ENCODE results near the gene COL6A5.

COL6A5 gene

DNA sequence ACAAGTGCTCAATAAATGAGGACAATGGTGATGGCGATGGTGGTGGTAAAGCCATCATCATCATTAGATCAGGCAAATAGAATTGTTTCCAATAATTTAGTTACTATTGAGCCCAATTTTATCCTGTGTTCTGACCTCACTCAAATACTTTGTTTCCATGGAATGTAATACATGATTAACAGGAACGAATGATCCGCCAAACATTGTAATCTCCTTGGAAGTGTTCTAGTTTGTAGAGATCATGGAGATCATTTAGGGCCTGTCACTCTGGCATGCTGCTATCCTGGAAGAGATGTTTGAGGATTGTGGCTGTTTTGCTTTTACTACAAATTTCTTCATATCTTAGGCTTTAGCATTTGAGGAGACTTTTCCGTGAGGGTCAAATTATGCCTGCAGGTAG is 174.3 kb downstream of the COL6A5 start:
- peaks cover 6% of the 10 kb centered on the region for H3K27me3 ChIP-seq (replicated peaks; ENCODE audit: control insufficient read depth, insufficient read depth, low read length)
- H3K9ac ChIP-seq (ENCODE audit: low read length): no peak overlapping the region
- H3K4me3 ChIP-seq (ENCODE audit: low read length): no peak overlapping the region
- H3K36me3 ChIP-seq (ENCODE audit: control insufficient read depth, insufficient read depth, low read length, severe bottlenecking): no peaks in the 10 kb centered on the region
- peaks cover 10% of the 10 kb centered on the region for H3K4me1 ChIP-seq (ENCODE audit: control insufficient read depth, insufficient read depth, low read length)
- no peak for DNase-seq (ENCODE audit: low read depth)
- no peaks in the 10 kb centered on the region for H3K9me3 ChIP-seq (ENCODE audit: control insufficient read depth, low read length)

DNA sequence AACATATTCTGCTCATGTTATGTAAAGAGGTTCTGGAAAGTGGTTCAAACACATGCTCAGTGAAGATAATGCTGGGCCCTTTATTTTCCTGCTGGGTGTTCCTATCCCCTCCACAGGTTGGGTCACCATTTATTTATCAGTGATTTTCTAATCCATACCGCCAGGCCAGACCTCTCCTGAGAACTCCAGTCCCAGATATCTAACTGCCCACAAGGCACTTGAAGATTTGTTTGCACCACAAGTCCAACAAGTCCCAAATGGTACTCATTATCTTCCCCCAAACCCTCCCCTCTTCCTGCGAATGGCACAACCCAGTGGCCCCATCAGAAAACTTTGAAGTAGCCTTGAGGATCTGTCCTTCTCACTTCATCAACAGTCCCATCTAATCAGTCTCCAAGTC is 176.9 kb downstream of the COL6A5 start:
- Histone ChIP-seq H3K36me3 (ENCODE audit: control insufficient read depth, insufficient read depth, low read length, severe bottlenecking) (no peaks in the 10 kb centered on the region), H3K9ac (ENCODE audit: low read length) (no peak overlapping the region), H3K9me3 (ENCODE audit: control insufficient read depth, low read length) (no peaks in the 10 kb centered on the region), H3K4me3 (ENCODE audit: low read length) (no peak overlapping the region), H3K27me3 (replicated peaks; ENCODE audit: control insufficient read depth, insufficient read depth, low read length) (peaks cover 6% of the 10 kb centered on the region), H3K4me1 (ENCODE audit: control insufficient read depth, insufficient read depth, low read length) (peaks cover 5% of the 10 kb centered on the region)
- no peak for DNase-seq (ENCODE audit: low read depth)

DNA sequence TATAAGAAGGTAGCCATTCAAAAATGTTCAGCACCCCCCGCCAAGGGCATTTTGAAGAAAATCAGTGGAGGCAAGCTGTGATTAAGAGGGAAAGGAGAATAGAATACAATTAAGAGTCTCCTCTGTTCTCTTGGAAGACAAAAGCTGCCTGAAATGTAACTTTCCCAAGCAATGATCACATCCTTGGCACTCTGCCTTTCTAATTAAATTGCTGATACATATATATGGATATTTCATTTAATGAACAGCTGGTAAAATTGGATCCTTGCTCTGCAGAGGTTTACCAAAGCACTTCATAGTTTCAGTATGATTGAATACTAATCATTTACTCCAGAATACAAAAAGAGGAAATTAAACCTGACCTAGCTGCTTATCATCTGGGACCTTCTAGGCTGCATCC is 182.0 kb downstream of the COL6A5 start:
- H3K36me3 ChIP-seq (ENCODE audit: control insufficient read depth, insufficient read depth, low read length, severe bottlenecking): no peaks in the 10 kb centered on the region
- no peak overlapping the region for H3K9ac ChIP-seq (ENCODE audit: low read length)
- no peak overlapping the region for H3K4me3 ChIP-seq (ENCODE audit: low read length)
- H3K4me1 ChIP-seq (ENCODE audit: control insufficient read depth, insufficient read depth, low read length): no peaks in the 10 kb centered on the region
- DNase-seq (ENCODE audit: low read depth): no peak
- H3K9me3 ChIP-seq (ENCODE audit: control insufficient read depth, low read length): no peaks in the 10 kb centered on the region
- no peaks in the 10 kb centered on the region for H3K27me3 ChIP-seq (replicated peaks; ENCODE audit: control insufficient read depth, insufficient read depth, low read length)

DNA sequence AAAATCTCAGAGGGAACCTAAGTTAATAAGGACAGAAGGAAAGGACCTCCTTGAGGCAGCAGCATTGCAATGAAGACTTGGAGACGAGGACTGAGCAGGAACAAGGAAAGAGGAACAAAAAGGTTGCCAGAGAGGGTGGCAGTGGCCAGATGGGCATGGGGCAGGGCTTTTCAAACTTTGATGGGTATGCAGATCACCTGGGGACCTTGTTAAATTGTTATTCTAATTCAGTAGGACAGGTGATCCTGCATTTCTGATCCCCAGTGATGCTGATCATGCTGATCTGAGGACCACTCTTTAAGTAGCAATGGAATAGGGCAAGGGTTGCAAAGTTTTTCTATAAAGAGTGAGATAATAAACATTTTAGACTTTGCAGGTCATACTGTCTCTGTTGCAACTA is 182.6 kb downstream of the COL6A5 start:
- DNase-seq (ENCODE audit: low read depth): no peak
- no peaks in the 10 kb centered on the region for H3K36me3 ChIP-seq (ENCODE audit: control insufficient read depth, insufficient read depth, low read length, severe bottlenecking)
- H3K4me1 ChIP-seq (ENCODE audit: control insufficient read depth, insufficient read depth, low read length): no peaks in the 10 kb centered on the region
- no peak overlapping the region for H3K9ac ChIP-seq (ENCODE audit: low read length)
- H3K9me3 ChIP-seq (ENCODE audit: control insufficient read depth, low read length): no peaks in the 10 kb centered on the region
- H3K4me3 ChIP-seq (ENCODE audit: low read length): no peak overlapping the region
- no peaks in the 10 kb centered on the region for H3K27me3 ChIP-seq (replicated peaks; ENCODE audit: control insufficient read depth, insufficient read depth, low read length)

DNA sequence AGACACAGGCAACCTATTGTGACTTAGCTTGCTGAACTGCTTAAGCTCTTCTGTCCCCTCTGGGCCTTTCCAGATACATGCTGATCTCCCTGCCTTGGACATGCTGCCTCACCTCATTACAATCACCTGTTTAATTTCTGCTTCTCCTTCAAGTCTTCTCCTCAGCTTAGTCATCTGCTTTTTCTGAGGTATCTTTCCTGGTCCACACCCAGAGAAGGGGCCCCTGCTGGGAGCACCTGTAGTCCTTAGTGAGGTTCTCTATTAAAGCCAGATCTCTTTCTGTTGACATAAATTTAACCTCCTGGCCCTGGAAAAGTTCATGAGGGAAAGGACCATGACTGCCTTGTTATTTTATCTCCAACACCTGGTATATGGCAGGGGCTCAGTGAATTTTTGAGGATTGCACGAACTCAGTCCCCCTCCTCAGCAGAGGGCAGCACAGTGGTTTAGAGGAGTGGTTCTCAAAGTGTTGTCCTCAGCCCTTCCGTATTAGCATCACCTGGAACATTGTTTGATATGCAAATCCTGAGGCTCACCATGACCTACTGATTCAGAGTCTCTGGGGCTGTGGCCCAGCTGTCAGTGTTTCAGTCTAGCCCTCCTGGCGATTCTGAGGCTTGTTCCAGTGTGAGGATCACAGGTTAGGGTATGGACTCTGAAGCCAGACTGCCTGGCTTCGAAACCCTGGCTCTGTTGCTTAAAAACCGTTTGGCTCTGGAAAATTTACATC is 184.2 kb downstream of the COL6A5 start:
- DNase-seq (ENCODE audit: low read depth): no peak
- H3K4me3 ChIP-seq (ENCODE audit: low read length): no peak overlapping the region
- no peaks in the 10 kb centered on the region for H3K36me3 ChIP-seq (ENCODE audit: control insufficient read depth, insufficient read depth, low read length, severe bottlenecking)
- H3K4me1 ChIP-seq (ENCODE audit: control insufficient read depth, insufficient read depth, low read length): no peaks in the 10 kb centered on the region
- no peaks in the 10 kb centered on the region for H3K27me3 ChIP-seq (replicated peaks; ENCODE audit: control insufficient read depth, insufficient read depth, low read length)
- H3K9ac ChIP-seq (ENCODE audit: low read length): no peak overlapping the region
- no peaks in the 10 kb centered on the region for H3K9me3 ChIP-seq (ENCODE audit: control insufficient read depth, low read length)

DNA sequence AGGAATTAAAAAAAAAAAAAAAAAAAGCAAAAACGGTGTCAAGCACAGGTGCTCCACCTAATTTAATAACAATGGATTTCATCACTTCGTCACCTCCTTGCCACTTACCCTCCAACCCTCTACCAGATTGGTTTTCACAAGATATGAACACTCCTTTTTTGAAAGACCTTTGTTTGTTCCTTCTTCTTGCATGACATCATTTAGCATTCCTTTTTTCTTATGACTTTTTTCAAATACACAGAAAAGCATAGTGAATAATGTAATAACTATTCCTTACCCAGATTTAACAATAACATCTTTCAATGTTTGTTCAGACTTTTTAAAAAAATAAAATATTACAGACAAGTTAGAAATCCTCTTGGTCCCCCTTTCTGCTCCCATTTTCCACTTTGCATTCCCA is 187.8 kb downstream of the COL6A5 start:
- Histone ChIP-seq H3K27me3 (replicated peaks; ENCODE audit: control insufficient read depth, insufficient read depth, low read length) (no peaks in the 10 kb centered on the region), H3K4me3 (ENCODE audit: low read length) (no peak overlapping the region), H3K9ac (ENCODE audit: low read length) (no peak overlapping the region), H3K36me3 (ENCODE audit: control insufficient read depth, insufficient read depth, low read length, severe bottlenecking) (no peaks in the 10 kb centered on the region), H3K4me1 (ENCODE audit: control insufficient read depth, insufficient read depth, low read length) (no peaks in the 10 kb centered on the region), H3K9me3 (ENCODE audit: control insufficient read depth, low read length) (no peaks in the 10 kb centered on the region)
- peak; percentile 52 for DNase-seq (ENCODE audit: low read depth)
